Astrocyte of the cerebellum (primary cell): ENCODE results near the gene GRM3.

ENCODE experiments used
- DNase-seq: peaks from one replicate; pipeline ENCODE4 v3.0.0-alpha.2; 2011; ENCODE audit warnings: low read depth
- H3K4me3 ChIP-seq: 2 replicates; pipeline ENCODE4 v1.5.1; 2011; ENCODE audit warnings: mild to moderate bottlenecking, low read depth, low read length, moderate library complexity
- in situ Hi-C: cut with HindIII; loops from 2 replicates; pipeline ENCODE4 v1.10.0; 2017; ENCODE audit warnings: low sequenced_read_pairs
- TF ChIP-seq, protein P1 (sequence below): IDR thresholded peaks from 2 replicates; pipeline ENCODE4 v1.5.1; 2012; ENCODE audit warnings: low read length, low read depth, moderate library complexity, mild to moderate bottlenecking; ENCODE audit errors: missing control alignments

Gene GRM3

DNA sequence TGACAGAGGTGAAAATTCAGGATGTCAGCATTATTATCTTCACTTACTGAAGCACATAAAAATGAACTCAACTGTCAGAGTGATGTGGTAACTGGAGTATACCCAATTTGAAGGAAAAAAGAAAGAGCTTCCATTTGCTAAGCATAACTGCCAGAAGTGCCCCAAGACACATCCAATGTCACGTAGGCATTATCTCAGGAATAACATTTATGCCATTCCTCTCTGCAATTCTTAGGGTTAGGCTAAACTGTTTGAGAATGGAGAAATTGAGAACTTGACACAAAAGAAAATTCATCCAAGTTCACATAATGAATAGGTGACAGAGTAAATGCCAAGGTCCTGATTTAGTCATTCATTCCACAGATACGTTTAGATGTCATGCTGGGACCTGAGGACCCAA is 148.6 kb downstream of the GRM3 start:
- in situ Hi-C loops, result no loop called here
- TF ChIP-seq, protein P1, sequence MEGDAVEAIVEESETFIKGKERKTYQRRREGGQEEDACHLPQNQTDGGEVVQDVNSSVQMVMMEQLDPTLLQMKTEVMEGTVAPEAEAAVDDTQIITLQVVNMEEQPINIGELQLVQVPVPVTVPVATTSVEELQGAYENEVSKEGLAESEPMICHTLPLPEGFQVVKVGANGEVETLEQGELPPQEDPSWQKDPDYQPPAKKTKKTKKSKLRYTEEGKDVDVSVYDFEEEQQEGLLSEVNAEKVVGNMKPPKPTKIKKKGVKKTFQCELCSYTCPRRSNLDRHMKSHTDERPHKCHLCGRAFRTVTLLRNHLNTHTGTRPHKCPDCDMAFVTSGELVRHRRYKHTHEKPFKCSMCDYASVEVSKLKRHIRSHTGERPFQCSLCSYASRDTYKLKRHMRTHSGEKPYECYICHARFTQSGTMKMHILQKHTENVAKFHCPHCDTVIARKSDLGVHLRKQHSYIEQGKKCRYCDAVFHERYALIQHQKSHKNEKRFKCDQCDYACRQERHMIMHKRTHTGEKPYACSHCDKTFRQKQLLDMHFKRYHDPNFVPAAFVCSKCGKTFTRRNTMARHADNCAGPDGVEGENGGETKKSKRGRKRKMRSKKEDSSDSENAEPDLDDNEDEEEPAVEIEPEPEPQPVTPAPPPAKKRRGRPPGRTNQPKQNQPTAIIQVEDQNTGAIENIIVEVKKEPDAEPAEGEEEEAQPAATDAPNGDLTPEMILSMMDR, result no peak
- no peak for DNase-seq
- no peak overlapping the region for H3K4me3 ChIP-seq

DNA sequence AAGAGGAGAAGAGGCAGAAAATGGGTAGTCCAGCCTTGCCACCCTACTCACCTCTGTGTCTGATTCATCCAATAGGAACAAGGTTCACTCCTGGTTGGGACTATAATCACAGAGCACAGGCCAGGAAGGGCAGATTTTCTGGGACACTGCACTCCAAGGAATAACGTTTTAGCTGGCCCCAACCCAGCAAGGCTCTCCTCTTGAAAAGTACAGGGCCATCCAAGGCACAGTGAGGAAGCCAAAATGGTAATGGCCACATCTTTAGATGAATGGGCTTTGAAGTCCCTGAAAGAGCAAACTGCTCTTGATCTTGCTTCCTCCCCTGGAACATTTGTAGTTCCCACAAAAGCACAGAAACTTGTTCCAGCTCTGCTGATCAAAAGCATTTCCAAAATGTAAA is 149.4 kb downstream of the GRM3 start:
- in situ Hi-C loops, result no loop called here
- no peak for DNase-seq
- TF ChIP-seq, protein P1, result no peak
- no peak overlapping the region for H3K4me3 ChIP-seq

DNA sequence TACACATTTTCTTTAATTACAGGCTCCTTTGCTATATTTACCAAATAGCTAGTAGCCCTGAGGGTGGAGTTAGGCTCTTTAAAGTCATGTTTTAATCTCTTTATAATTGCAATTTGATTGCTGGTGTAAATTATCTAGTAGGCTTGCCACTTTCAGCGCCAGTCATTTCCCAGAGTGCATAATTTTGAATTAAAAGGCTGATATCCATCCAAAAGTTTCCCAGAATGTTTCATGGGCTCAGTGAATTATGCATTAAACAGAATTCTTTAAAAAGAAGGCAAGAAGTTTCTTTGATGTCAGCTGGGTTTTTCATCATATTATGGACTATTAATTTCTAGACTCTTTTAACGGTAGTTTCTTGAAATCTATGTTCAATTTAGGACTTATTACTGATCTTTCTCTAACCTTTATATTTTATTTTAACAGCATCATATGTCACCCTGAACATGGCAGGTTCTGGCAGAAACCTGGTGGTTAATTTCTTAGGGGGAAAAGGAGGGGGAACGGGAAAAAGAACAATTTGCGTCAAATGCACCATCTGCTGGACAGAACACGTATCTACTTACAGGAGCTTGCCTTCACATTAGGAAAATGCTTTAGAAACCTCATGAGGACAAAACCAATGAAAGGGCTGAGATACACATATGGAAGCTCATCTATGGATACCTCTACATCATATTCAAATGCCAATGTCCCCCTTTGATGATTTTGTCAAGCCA is 171.1 kb downstream of the GRM3 start:
- H3K4me3 ChIP-seq, result no peak overlapping the region
- TF ChIP-seq, protein P1, result peak; percentile 54
- in situ Hi-C loops, result loop anchor here (5.0 kb wide), 1 partner anchor 43 kb away; no protein-coding TSS in a partner anchor
- DNase-seq, result no peak

DNA sequence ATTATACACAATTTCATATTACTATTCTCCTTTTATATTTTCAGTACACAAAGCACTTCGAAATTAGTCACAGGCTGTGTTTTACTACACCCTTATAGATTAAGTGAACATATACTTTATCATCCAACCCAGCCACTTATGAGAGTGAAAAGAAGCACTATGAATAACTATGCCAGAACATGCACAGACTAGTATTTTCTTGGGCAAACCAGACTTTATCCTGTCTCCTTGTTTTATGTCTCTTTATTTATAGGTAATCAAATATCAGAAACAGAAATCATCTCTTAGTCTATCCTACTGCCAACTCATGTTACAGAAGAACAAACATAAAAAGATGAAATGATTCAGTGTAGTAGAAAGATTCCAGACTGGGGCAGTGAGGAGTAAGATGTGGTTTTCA is 171.8 kb downstream of the GRM3 start:
- TF ChIP-seq, protein P1, result no peak
- in situ Hi-C loops, result loop anchor here (5.0 kb wide), 1 partner anchor 43 kb away; no protein-coding TSS in a partner anchor

DNA sequence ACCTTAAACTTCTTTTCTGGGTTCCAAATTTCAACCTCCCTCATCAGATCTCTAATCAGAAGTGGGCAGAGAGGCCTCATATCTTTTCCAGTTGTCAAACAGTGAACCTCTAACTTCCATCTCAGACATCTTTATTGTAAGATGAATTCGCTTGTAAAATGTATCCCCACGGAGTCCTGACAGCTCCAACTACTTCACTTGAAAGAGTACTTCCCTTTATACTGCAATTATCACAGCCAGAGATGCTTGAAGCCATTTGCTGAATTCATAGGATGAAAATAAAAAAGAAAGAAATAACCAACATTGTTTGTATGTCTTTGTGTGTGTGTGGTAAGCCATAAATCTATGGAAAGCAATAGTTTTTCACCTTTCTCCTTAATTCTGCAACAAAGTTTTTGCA is 175.2 kb downstream of the GRM3 start:
- TF ChIP-seq, protein P1, result no peak
- in situ Hi-C loops, result loop anchor here (5.0 kb wide), 1 partner anchor 47 kb away; no protein-coding TSS in a partner anchor
- H3K4me3 ChIP-seq, result no peak overlapping the region
- DNase-seq, result no peak

More for the DNA sequence above, 171.8 kb downstream of the GRM3 start:
- H3K4me3 ChIP-seq, result no peak overlapping the region
- no peak for DNase-seq

DNA sequence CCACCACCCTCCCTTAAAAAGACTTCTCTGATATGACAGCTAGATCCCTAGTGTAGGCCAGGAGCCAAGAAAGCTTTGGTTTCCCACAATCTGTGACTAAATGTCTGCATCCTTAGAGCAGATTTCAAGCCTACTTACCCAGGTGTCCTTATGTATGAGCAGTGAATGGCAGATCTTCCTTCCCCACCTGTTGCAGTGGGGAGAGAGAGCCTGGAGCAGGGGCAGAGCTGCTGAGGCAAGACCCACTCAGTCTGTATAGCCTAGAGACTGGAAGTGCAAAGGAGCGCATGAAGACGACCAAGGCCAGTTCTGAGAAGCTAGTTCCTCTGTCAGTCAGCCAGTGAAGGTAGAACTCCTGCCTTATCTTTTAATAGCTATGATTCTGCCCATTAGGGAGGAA is 180.1 kb downstream of the GRM3 start:
- TF ChIP-seq, protein P1, result no peak
- H3K4me3 ChIP-seq, result no peak overlapping the region
- in situ Hi-C loops, result no loop called here
- DNase-seq, result no peak
